Sigmoid colon (tissue), 4 donors: Measurements from ENCODE around the gene LRRC17.

Experiments
- CTCF ChIP-seq, 4 experiments: fragments of 450-650 bp in 3 of 4; fragments of 200-600 bp in 1 of 4; IDR thresholded peaks; one replicate each; pipeline ENCODE4 v1.5.1; 2016 to 2019; ENCODE audit warnings: antibody characterized with exemption in 4 of 4, mild to moderate bottlenecking in 3 of 4, moderate library complexity in 2 of 4
- EP300 ChIP-seq, 4 donors: sonication (generic); formaldehyde crosslinking; IDR thresholded peaks; one replicate each; pipeline ENCODE4 v1.6.1; 2017; ENCODE audit warnings: antibody characterized with exemption in 4 of 4
- POLR2A ChIP-seq, 2 donors: fragments of 450-650 bp; IDR thresholded peaks; one replicate each; pipeline ENCODE4 v1.6.1; 2016; ENCODE audit warnings: antibody characterized with exemption in 2 of 2, mild to moderate bottlenecking in 2 of 2, moderate library complexity in 2 of 2
- POLR2AphosphoS5 ChIP-seq, 4 donors: sonication (generic); formaldehyde crosslinking; IDR thresholded peaks; one replicate each; pipeline ENCODE4 v1.6.1; 2017; ENCODE audit warnings: antibody characterized with exemption in 4 of 4

- no peak for TF ChIP-seq CTCF (IDR thresholded peaks at IDR 0.05)
- no peak for TF ChIP-seq EP300 (IDR thresholded peaks at IDR 0.05)
- no peak for TF ChIP-seq POLR2A (IDR thresholded peaks at IDR 0.05)
- no peak for TF ChIP-seq POLR2AphosphoS5 (IDR thresholded peaks at IDR 0.05)
Measured at GRCh38 chr7:102942181-102942866, 29.5 kb downstream of the LRRC17 start.
